ENCODE measurements around the gene CYTH2.

Gene CYTH2

GRCh38 chr19:48469289-48469881, at the start of gene CYTH2:
TSS of gene CYTH2 (plus strand) at chr19:48469369. CDS start at chr19:48469508, 139 bp downstream.
- peak; percentile 36 for DNase-seq

- DNase-seq: no peak
Observed at GRCh38 chr19:48421548-48421947, 47.6 kb upstream of the CYTH2 start.

GRCh38 chr19:48424694-48425219, 44.4 kb upstream of the CYTH2 start:
- DNase-seq: no peak

- no peak for DNase-seq
Observed at GRCh38 chr19:48428670-48429069, 40.5 kb upstream of the CYTH2 start.

GRCh38 chr19:48433337-48433736, 35.8 kb upstream of the CYTH2 start:
- DNase-seq: no peak

- no peak for DNase-seq
Observed at GRCh38 chr19:48436586-48436985, 32.6 kb upstream of the CYTH2 start.

GRCh38 chr19:48441360-48442050, 27.7 kb upstream of the CYTH2 start:
- no peak for DNase-seq

GRCh38 chr19:48442116-48443035, 26.8 kb upstream of the CYTH2 start:
- DNase-seq: peak; percentile 52

- no peak for DNase-seq
Observed at GRCh38 chr19:48443256-48443655, 25.9 kb upstream of the CYTH2 start.

- no peak for DNase-seq
Observed at GRCh38 chr19:48443731-48444128, 25.4 kb upstream of the CYTH2 start.

GRCh38 chr19:48444129-48444935, 24.8 kb upstream of the CYTH2 start:
- DNase-seq: peak; percentile 10

- DNase-seq: no peak
Observed at GRCh38 chr19:48444936-48445200, 24.3 kb upstream of the CYTH2 start.

GRCh38 chr19:48445256-48445605, 23.9 kb upstream of the CYTH2 start:
- DNase-seq: peak; percentile 84

- DNase-seq: peak; percentile 98
Observed at GRCh38 chr19:48445606-48446481, 23.3 kb upstream of the CYTH2 start, which contains the start of gene GRWD1. TSS of gene GRWD1 (plus strand) at chr19:48445983. CDS start at chr19:48446006, 23 bp downstream.

GRCh38 chr19:48446579-48446978, 22.6 kb upstream of the CYTH2 start:
- no peak for DNase-seq

- DNase-seq: no peak
Observed at GRCh38 chr19:48448563-48448962, 20.6 kb upstream of the CYTH2 start.

GRCh38 chr19:48450441-48450840, 18.7 kb upstream of the CYTH2 start:
- no peak for DNase-seq

- no peak for DNase-seq
Observed at GRCh38 chr19:48450863-48451262, 18.3 kb upstream of the CYTH2 start.

GRCh38 chr19:48451624-48452023, 17.5 kb upstream of the CYTH2 start:
- DNase-seq: no peak

GRCh38 chr19:48452289-48453190, 16.6 kb upstream of the CYTH2 start:
- no peak for DNase-seq
